Astrocyte of the spinal cord (primary cell): ENCODE data around the gene NPHP1.

Experiments
- DNase-seq: peaks from one replicate; pipeline ENCODE4 v3.0.0; 2011; ENCODE audit warnings: low read depth, low spot score
- H3K4me3 ChIP-seq: 2 replicates; pipeline ENCODE4 v1.5.1; 2011; ENCODE audit warnings: low read depth, mild to moderate bottlenecking, low read length, moderate library complexity
- in situ Hi-C: cut with HindIII; loops from 2 replicates; pipeline ENCODE4 v1.10.0; 2017; ENCODE audit warnings: low sequenced_read_pairs
- TF ChIP-seq, protein P1 (sequence below): IDR thresholded peaks from 2 replicates; pipeline ENCODE4 v1.5.1; 2012; ENCODE audit warnings: low read depth, mild to moderate bottlenecking, low read length, inconsistent platforms

NPHP1 gene

DNA sequence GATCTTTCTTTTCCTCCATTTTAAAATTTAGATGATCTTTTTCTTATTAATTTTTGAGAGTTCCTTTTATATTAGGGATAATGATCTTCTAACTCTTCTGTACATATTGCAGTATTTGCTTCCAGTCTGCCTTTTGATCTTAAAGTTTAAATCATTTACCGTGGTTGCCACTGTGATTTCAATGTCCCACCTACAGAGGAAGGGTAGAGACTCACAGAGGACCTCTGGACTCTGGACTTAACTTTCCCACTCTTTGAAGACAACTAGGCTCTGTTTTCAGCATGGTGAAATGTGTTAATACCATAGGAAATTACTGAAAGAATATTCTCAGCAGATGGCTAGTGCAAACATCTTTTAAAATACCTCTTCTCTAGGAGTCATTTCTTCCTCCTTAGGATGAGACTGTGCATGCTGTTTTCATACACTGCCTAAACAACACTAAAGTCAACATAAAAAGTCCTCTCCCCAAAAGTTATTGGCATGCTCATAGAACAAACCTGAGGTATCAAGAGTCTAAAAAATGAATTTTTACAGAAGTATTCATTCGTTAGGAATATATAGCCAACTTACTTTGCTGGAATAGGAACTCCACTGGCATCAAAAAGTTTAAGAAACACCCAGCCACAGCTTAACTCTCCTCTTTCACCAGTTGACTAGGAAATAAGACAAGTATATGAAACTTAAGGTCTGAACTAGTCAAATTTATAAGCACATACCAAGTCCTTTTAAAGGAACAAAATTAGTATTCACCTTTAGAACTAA is 58.4 kb downstream of the NPHP1 start:
- in situ Hi-C loops = no loop called here
- TF ChIP-seq, protein P1, sequence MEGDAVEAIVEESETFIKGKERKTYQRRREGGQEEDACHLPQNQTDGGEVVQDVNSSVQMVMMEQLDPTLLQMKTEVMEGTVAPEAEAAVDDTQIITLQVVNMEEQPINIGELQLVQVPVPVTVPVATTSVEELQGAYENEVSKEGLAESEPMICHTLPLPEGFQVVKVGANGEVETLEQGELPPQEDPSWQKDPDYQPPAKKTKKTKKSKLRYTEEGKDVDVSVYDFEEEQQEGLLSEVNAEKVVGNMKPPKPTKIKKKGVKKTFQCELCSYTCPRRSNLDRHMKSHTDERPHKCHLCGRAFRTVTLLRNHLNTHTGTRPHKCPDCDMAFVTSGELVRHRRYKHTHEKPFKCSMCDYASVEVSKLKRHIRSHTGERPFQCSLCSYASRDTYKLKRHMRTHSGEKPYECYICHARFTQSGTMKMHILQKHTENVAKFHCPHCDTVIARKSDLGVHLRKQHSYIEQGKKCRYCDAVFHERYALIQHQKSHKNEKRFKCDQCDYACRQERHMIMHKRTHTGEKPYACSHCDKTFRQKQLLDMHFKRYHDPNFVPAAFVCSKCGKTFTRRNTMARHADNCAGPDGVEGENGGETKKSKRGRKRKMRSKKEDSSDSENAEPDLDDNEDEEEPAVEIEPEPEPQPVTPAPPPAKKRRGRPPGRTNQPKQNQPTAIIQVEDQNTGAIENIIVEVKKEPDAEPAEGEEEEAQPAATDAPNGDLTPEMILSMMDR = no peak
- DNase-seq = no peak
- H3K4me3 ChIP-seq = no peak overlapping the region

DNA sequence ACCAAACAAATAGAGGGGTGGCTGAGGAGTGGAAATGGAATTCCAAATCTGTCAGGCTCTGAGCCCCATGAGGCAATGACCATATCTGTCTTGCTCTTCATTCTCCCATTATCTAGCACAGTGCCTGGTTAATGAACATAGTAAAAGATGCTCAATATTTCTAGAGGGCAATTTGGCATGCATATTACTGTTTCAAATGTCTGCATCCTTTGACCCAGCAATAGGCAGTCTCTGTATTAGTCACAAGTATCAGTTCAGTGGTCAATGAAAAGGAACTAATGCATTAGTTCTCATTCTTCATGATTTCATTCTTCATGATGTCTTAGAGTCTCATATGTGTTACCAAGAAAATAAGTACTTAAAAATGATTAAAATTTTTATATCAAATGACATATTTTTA is 60.8 kb downstream of the NPHP1 start:
- in situ Hi-C loops = no loop called here
- no peak for DNase-seq
- no peak overlapping the region for H3K4me3 ChIP-seq
- TF ChIP-seq, protein P1 = no peak

DNA sequence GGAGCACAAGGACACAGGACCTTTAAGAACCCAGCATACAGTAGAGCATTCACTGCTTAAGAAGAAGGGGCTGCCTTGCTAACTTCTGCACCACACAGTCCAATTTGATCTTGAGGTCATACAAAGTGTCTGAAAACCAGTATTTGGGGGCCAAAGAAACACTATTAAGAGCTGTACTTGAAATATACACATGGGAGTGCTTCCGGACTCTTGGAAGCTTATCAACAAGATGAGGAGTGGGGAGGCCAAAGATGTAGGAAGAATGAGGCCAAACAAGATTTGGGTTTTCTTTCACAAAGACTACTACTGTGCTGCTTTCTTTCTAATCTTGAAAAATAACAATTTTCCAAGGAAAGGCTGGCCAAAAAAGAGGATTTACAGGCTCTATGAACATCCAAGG is 64.4 kb downstream of the NPHP1 start:
- in situ Hi-C loops = no loop called here
- no peak for DNase-seq
- H3K4me3 ChIP-seq = no peak overlapping the region
- TF ChIP-seq, protein P1 = no peak

DNA sequence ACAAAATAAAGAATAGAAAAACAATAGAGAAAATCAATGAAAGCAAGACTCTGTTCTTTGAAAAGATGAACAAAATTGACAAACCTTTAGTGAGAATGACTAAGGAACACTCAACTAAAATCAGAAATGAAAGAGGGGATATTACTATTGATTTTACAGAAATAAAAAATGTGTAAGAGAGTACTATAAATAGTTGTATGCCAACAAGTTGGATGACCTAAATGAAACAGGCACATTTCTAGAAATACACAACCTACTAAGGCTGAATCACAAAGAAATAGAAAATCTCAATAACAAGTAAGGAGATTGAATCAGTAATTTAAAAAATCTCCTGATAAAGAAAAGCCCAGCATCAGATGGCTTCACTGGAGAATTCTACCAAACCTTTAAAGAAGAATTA is 70.8 kb downstream of the NPHP1 start:
- H3K4me3 ChIP-seq = no peak overlapping the region
- TF ChIP-seq, protein P1 = no peak

DNA sequence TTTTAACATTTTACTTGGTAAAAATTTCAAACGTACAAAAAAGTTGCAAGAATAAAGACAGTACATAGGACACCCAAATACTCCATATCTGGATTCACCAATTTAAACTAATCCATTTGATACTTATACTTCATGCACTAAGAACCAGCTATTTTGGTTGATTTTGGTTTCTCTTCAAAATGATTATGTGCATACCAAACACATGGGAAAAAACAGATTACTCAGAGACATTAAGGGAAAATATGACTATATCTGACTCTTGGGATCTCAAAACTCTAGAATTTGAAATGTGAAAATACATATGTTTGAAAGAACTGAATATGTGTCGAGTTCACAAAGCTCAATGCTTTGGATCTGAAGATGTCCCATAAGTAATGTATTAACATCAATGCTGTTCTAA is 73.6 kb downstream of the NPHP1 start:
- TF ChIP-seq, protein P1 = no peak
- no peak overlapping the region for H3K4me3 ChIP-seq
- DNase-seq = no peak
- in situ Hi-C loops = no loop called here

More for the DNA sequence above, 70.8 kb downstream of the NPHP1 start:
- in situ Hi-C loops = no loop called here
- no peak for DNase-seq

DNA sequence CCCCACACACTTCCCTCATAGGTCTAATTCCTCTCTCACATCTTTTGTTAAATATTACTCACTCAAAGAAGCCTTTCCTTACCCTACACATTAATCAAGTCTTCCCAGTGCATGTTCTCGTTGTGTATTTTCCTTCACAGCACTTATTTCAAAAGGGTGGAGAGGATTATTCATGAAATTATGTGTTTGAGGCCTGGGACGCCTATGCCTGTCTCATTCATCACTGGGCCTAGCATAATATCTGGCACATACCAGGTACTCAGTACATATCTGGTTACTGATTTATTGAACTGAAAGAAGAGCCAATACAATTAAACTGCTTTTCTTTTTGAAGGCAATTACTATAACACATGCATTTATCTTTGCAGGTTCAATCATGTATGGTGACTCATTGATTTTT is 74.1 kb downstream of the NPHP1 start:
- in situ Hi-C loops = no loop called here
- H3K4me3 ChIP-seq = no peak overlapping the region
- TF ChIP-seq, protein P1 = no peak
- DNase-seq = no peak
